ENCODE results near the gene USPL1. TPM values are rescaled to one million over a fixed set of nuclear protein-coding genes. Genes with fewer than 3 reads are reported as not detected.

USPL1 gene
- total RNA-seq, 1 donor = 21.2 TPM

- DNase-seq (ENCODE audit: low read depth) = no peak
- no peak overlapping the region for H3K4me3 ChIP-seq (ENCODE audit: low read depth, low read length)
Measured at GRCh38 chr13:30697177-30697953, 79.6 kb downstream of the USPL1 start.

GRCh38 chr13:30697996-30698401 lies 80.3 kb downstream of the USPL1 start:
- no peak for TF ChIP-seq CTCF (IDR thresholded peaks at IDR 0.05; ENCODE audit: insufficient read depth, low read depth, low read length)
- H3K4me3 ChIP-seq (ENCODE audit: low read depth, low read length) = no peak overlapping the region
- DNase-seq (ENCODE audit: low read depth) = peak; percentile 33

More at GRCh38 chr13:30697177-30697953, 79.6 kb downstream of the USPL1 start:
- TF ChIP-seq CTCF (IDR thresholded peaks at IDR 0.05; ENCODE audit: insufficient read depth, low read depth, low read length) = no peak

DNA sequence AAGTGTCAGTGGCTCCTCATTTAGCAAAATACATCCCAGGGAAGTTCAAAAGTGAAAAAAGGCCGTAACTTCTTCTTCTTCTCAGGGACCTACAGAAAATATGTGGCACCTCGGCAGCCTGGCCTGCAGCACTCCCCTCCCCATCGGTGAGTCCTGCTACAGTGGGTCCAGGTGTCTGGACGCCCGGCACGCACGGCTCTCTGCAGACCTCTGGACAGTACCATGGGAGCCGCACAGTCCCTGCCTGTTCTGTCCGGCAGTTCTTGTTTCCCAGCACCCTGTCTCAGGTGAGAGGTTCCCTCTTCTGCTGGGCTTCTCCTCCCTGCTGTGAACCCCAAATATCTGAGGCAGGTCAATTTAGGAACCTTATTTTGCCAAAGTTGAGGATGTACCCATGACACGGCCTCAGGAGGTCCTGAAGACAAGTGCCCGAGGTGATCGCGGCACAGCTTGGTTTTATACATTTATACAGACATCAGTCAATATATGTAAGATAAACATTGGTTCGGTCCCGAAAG lies 80.8 kb downstream of the USPL1 start:
- DNase-seq (ENCODE audit: low read depth) = no peak
- H3K4me3 ChIP-seq (ENCODE audit: low read depth, low read length) = no peak overlapping the region
- TF ChIP-seq CTCF (IDR thresholded peaks at IDR 0.05; ENCODE audit: insufficient read depth, low read depth, low read length) = no peak

GRCh38 chr13:30700364-30700763 lies 82.6 kb downstream of the USPL1 start:
- H3K4me3 ChIP-seq (ENCODE audit: low read depth, low read length) = no peak overlapping the region
- TF ChIP-seq CTCF (IDR thresholded peaks at IDR 0.05; ENCODE audit: insufficient read depth, low read depth, low read length) = no peak
- DNase-seq (ENCODE audit: low read depth) = no peak

DNA sequence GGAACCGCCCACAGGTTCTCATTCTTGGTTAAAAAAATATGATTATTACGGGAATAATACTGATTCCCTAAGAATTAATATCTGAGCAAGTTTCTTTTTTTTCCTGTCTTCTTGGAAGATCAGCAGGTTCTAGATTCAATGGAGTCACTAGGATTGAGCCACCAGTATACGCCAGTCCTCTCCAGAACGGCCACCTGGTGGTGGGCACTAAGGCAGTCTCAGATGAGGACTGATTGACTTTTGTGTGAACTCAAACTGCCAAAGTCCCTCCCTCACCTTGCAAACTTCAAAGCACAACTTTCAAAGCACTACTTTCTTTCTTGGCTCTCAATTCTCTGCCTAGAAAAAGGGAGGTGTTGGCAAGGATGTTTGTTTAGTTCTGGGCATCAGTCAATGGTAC lies 84.3 kb downstream of the USPL1 start:
- TF ChIP-seq CTCF (IDR thresholded peaks at IDR 0.05; ENCODE audit: insufficient read depth, low read depth, low read length) = no peak
- no peak overlapping the region for H3K4me3 ChIP-seq (ENCODE audit: low read depth, low read length)
- DNase-seq (ENCODE audit: low read depth) = no peak

- DNase-seq (ENCODE audit: low read depth) = no peak
- no peak for TF ChIP-seq CTCF (IDR thresholded peaks at IDR 0.05; ENCODE audit: insufficient read depth, low read depth, low read length)
Measured at GRCh38 chr13:30704596-30704995, 86.9 kb downstream of the USPL1 start.

More at GRCh38 chr13:30704596-30704995, 86.9 kb downstream of the USPL1 start:
- no peak overlapping the region for H3K4me3 ChIP-seq (ENCODE audit: low read depth, low read length)
